AG04449 (cell line): ENCODE measurements around the gene TRIP13.

Source experiments
- CTCF ChIA-PET: fragments of 350-600 bp; formaldehyde crosslinking; extraction: SDS; loops from one replicate; lab custom pipeline; 2021; ENCODE audit warnings: antibody characterized with exemption; lab: Yijun Ruan, JAX
- POLR2A ChIA-PET: fragments of 400-600, 350-600 bp; formaldehyde crosslinking; extraction: SDS; loops from one replicate; lab custom pipeline; 2020; ENCODE audit warnings: antibody characterized with exemption, inconsistent platforms; lab: Yijun Ruan, JAX
- DNase-seq: peaks from one replicate; pipeline ENCODE4 v3.0.0-alpha.2; 2010; ENCODE audit warnings: low read depth, low spot score
- H3K4me3 ChIP-seq: 2 replicates; pipeline ENCODE4 v1.5.1; 2011; ENCODE audit warnings: low read depth, mild to moderate bottlenecking, control low read depth, low read length
- TF ChIP-seq, protein P1 (sequence below): IDR thresholded peaks from one replicate; pipeline ENCODE4 v1.5.1; 2011; ENCODE audit warnings: mild to moderate bottlenecking, moderate library complexity, low read length, control low read depth, inconsistent platforms; ENCODE audit not compliant: insufficient read depth; ENCODE audit errors: missing control alignments

The TRIP13 gene

DNA sequence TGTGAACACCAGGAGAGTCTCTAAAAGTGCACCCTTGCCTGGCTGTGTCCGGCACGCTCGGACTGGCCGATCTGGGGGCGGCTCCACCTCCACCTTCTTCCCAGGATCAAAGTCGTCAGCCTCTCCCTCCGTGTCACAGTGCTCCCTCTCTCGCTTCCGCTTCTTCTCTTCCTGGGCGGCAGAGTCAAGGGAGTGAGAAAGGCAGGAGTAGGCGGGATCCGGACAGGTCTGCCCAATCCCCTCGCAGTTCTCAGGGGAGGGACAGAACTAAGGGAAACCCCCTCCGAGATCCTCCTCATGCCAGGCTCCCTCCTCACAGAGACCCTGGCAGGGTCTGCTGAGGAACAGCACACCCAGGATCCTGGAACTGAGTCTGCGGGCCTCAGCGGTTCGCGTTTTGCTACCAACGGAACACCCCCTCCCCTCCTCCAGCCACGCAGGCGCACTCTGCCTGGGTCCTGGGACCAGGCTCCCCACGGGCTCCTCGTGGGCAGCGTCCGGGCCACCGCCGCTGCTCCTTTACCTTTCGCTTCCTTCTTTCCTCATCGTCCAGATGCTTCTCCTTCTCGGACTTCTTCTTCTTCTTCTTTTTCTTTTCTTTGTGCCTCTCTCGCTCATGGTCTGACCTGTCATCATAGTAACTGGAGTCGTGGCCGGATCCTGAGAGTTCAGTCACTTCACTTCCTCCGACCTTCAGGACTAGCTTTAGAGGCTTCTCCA lies 1.4 kb upstream of the TRIP13 start:
- peak overlapping the region; percentile 95 for H3K4me3 ChIP-seq
- ChIA-PET CTCF (interaction anchor here (1.2 to 5.5 kb wide), 4 partner anchors 11 to 219 kb away, joined by 3 to 55 read pairs (median 21); no protein-coding TSS in a partner anchor), POLR2A (no interaction called here)
- DNase-seq = no peak
- TF ChIP-seq, protein P1, sequence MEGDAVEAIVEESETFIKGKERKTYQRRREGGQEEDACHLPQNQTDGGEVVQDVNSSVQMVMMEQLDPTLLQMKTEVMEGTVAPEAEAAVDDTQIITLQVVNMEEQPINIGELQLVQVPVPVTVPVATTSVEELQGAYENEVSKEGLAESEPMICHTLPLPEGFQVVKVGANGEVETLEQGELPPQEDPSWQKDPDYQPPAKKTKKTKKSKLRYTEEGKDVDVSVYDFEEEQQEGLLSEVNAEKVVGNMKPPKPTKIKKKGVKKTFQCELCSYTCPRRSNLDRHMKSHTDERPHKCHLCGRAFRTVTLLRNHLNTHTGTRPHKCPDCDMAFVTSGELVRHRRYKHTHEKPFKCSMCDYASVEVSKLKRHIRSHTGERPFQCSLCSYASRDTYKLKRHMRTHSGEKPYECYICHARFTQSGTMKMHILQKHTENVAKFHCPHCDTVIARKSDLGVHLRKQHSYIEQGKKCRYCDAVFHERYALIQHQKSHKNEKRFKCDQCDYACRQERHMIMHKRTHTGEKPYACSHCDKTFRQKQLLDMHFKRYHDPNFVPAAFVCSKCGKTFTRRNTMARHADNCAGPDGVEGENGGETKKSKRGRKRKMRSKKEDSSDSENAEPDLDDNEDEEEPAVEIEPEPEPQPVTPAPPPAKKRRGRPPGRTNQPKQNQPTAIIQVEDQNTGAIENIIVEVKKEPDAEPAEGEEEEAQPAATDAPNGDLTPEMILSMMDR = no peak

DNA sequence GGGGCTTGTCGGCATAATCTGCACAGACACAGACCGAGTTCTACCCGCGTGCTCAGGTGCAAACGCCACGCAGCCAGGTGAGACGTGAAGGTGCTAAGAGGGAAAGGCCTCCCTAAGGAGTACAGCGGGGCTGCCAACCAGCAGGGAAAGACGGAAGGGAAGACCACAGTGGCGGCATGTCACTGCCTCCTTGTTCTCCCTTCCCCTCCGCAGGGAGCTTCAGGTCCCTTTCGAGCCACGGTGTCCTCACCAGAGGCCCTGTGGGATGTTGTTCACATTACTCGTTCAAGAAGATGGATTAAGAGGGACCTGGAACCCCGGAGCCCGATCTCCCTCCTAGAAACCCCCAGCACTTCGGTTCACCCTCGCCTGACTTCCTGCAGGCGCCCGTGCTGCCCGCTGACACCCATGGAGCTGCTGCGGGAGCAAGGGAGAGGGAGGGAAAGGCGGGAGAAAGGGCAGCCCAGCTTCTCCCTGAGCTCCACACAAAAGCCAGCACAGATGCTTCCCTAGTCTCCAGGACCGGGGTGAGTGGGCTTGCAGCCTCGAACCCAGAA lies 769 bp upstream of the TRIP13 start:
- TF ChIP-seq, protein P1 = no peak
- CTCF ChIA-PET = interaction anchor here (1.1 to 5.5 kb wide), 4 partner anchors 13 to 276 kb away, joined by 3 to 55 read pairs (median 10); no protein-coding TSS in a partner anchor
- DNase-seq = no peak
- peak overlapping the region; percentile 95 for H3K4me3 ChIP-seq
- POLR2A ChIA-PET = interaction anchor here (0.6 to 1.1 kb wide), 3 partner anchors 11 to 454 kb away, joined by 3 to 4 read pairs (median 3); no protein-coding TSS in a partner anchor

DNA sequence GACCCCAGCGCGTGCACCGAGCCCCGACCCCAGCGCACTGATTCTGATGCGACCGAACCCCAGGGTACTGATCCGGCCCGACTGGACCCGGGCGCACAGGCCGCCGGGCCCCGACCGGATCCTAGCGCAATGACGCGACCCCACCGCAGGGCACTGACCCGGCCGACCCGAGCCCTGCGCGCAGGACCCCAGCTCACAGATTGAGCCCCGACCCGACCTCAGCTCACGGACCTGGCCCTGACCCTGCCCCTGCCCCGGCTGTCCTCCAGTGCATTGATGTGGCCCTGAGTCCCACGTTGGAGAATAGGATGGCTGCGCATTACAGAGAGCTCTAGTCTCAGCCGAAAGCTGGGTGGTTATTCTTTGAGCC lies 438 bp downstream of the TRIP13 start:
- DNase-seq = no peak
- ChIA-PET CTCF (interaction anchor here (1.0 to 5.5 kb wide), 4 partner anchors 11 to 275 kb away, joined by 3 to 55 read pairs (median 10); no protein-coding TSS in a partner anchor), POLR2A (interaction anchor here (1.1 kb wide), 1 partner anchor 10 kb away, joined by 4 read pairs; no protein-coding TSS in a partner anchor)
- TF ChIP-seq, protein P1 = no peak
- H3K4me3 ChIP-seq = peak overlapping the region; percentile 95

DNA sequence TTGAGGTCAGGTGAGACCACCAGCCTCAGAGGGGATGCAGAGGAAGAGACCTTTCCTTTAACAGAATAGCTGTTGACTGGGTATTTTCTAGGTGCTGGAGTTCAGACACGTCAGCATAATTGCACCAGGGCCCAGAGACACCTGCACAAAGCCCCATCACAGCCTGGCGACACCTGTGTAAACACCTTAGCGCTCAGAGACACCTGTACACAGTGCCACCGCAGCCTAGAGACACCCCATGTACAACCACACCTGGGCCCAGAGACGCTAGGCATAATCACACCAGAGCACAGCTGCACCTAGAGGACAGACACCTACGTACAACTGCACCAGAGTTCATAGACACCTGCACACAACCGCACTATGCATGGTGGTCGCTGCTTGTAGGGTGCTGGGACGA lies 1.0 kb downstream of the TRIP13 start:
- ChIA-PET CTCF (interaction anchor here (1.0 to 5.5 kb wide), 4 partner anchors 11 to 222 kb away, joined by 3 to 55 read pairs (median 11); no protein-coding TSS in a partner anchor), POLR2A (no interaction called here)
- TF ChIP-seq, protein P1 = no peak
- peak overlapping the region; percentile 95 for H3K4me3 ChIP-seq
- DNase-seq = no peak

DNA sequence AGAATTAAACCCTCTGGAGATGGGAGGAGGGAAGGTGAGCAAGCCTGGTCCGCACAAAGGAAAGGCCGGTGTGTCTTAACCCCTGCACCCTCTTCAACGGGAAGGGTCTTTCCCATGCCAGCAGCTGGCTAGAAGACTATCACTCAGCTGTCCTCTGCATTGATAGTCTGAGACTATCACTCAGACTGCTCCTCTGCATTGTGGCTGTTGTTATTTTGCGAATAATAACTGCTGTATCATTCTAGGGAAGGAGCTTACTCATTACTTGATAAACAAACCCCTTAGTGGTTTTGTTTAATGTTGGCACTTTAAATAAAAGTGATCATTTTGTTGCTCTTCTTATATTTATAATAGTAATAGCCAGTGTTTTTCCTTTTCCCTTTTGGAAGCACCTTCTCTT lies 8.1 kb downstream of the TRIP13 start:
- TF ChIP-seq, protein P1 = no peak
- no peak overlapping the region for H3K4me3 ChIP-seq
- POLR2A ChIA-PET = no interaction called here
- DNase-seq = no peak
- CTCF ChIA-PET = interaction anchor here (0.7 to 8.3 kb wide), 8 partner anchors 7 to 454 kb away, joined by 3 to 138 read pairs (median 5); partner anchors contain the start of genes BRD9 and TRIP13
